KMS-11 (cell line): ENCODE results near the gene GNLY.
A peak's percentile ranks its signal among the peaks of the same experiment; 100 is the strongest.

Source experiments
- H2AFZ ChIP-seq: fragments of 200-600 bp; sonication (generic); 2 replicates; pipeline ENCODE4 v1.6.1; 2016; ENCODE audit warnings: antibody characterized with exemption, mixed run types, low read depth
- H3K27ac ChIP-seq: fragments of 200-600 bp; sonication (generic); 2 replicates; pipeline ENCODE4 v1.6.1; 2016; ENCODE audit warnings: mild to moderate bottlenecking, mixed run types
- H3K27me3 ChIP-seq: fragments of 200-600 bp; sonication (generic); 2 replicates; pipeline ENCODE4 v1.6.1; 2017; ENCODE audit warnings: mild to moderate bottlenecking, low read depth, mixed run types, moderate library complexity; ENCODE audit not compliant: insufficient read depth
- H3K36me3 ChIP-seq: fragments of 200-600 bp; sonication (generic); 2 replicates; pipeline ENCODE4 v1.6.1; 2017; ENCODE audit warnings: mild to moderate bottlenecking, mixed run types; ENCODE audit not compliant: insufficient read depth
- H3K4me1 ChIP-seq: fragments of 200-600 bp; sonication (generic); 2 replicates; pipeline ENCODE4 v1.6.1; 2016; ENCODE audit warnings: mild to moderate bottlenecking, low read depth, mixed run types; ENCODE audit not compliant: poor library complexity, severe bottlenecking
- H3K4me2 ChIP-seq: fragments of 200-600 bp; sonication (generic); 2 replicates; pipeline ENCODE4 v1.7.0; 2016; ENCODE audit warnings: mild to moderate bottlenecking, mixed run types
- H3K4me3 ChIP-seq: fragments of 200-600 bp; sonication (generic); IDR thresholded peaks from 2 replicates; pipeline ENCODE4 v1.6.1; 2017; ENCODE audit warnings: low read depth, low read length, mixed read lengths; ENCODE audit not compliant: insufficient read depth
- H3K79me2 ChIP-seq: fragments of 200-600 bp; sonication (generic); 2 replicates; pipeline ENCODE4 v1.6.1; 2016; ENCODE audit warnings: low read depth, mixed run types; ENCODE audit not compliant: insufficient read depth
- H3K9ac ChIP-seq: fragments of 200-600 bp; sonication (generic); 2 replicates; pipeline ENCODE4 v1.6.1; 2016; ENCODE audit warnings: mild to moderate bottlenecking, mixed run types
- H4K20me1 ChIP-seq: fragments of 200-600 bp; sonication (generic); 2 replicates; pipeline ENCODE4 v1.6.1; 2016; ENCODE audit warnings: mild to moderate bottlenecking, mixed run types; ENCODE audit not compliant: insufficient read depth
- CTCF ChIP-seq: fragments of 200-600 bp; sonication (generic); conservative IDR thresholded peaks from 2 replicates; pipeline ENCODE4 v1.6.1; 2017; ENCODE audit warnings: low read depth, mild to moderate bottlenecking, antibody characterized with exemption, low read length, moderate library complexity, mixed read lengths

Gene GNLY

GRCh38 chr2:85694052-85695025 is at the start of gene GNLY:
TSS of gene GNLY (plus strand) at chr2:85694358. CDS start at chr2:85694419, 61 bp downstream.
- Histone ChIP-seq H4K20me1 (no peaks in the 10 kb centered on the region), H3K36me3 (no peaks in the 10 kb centered on the region), H2AFZ (no peak within 1 kb of the TSS), H3K79me2 (no peaks in the 10 kb centered on the region), H3K4me1 (no peaks in the 10 kb centered on the region), H3K9ac (no peak within 1 kb of the TSS), H3K27ac (no peak within 1 kb of the TSS), H3K27me3 (no peaks in the 10 kb centered on the region), H3K4me2 (no peak within 1 kb of the TSS), H3K4me3 (no peak within 1 kb of the TSS)
- no peak for TF ChIP-seq CTCF

GRCh38 chr2:85644909-85645308 is 49.2 kb upstream of the GNLY start:
- H4K20me1 ChIP-seq: no peaks in the 10 kb centered on the region
- TF ChIP-seq CTCF: no peak

GRCh38 chr2:85646166-85646565 is 48.0 kb upstream of the GNLY start:
- peaks cover 9% of the 10 kb centered on the region for H3K79me2 ChIP-seq
- no peak overlapping the region for H3K27ac ChIP-seq
- no peak overlapping the region for H3K9ac ChIP-seq
- H3K4me1 ChIP-seq: peaks cover 81% of the 10 kb centered on the region
- no peak for TF ChIP-seq CTCF
- no peak overlapping the region for H2AFZ ChIP-seq
- peaks cover 25% of the 10 kb centered on the region; the same call in 1 of the 2 replicates for H3K36me3 ChIP-seq
- H3K4me2 ChIP-seq: peak overlapping the region; percentile 6
- no peaks in the 10 kb centered on the region for H4K20me1 ChIP-seq
- no peaks in the 10 kb centered on the region for H3K27me3 ChIP-seq
- H3K4me3 ChIP-seq: no peak overlapping the region

More at GRCh38 chr2:85644909-85645308, 49.2 kb upstream of the GNLY start:
- Histone ChIP-seq H2AFZ (no peak overlapping the region), H3K9ac (no peak overlapping the region), H3K79me2 (peaks cover 9% of the 10 kb centered on the region), H3K4me3 (no peak overlapping the region), H3K27me3 (no peaks in the 10 kb centered on the region), H3K4me1 (peaks cover 94% of the 10 kb centered on the region), H3K4me2 (no peak overlapping the region), H3K27ac (no peak overlapping the region), H3K36me3 (peaks cover 33% of the 10 kb centered on the region; the same call in 1 of the 2 replicates)

- H3K9ac ChIP-seq: no peak overlapping the region
- H3K4me3 ChIP-seq: no peak overlapping the region
- no peak for TF ChIP-seq CTCF
- H3K27ac ChIP-seq: peak overlapping the region; percentile 4; the same call in 1 of the 2 replicates
- no peak overlapping the region for H2AFZ ChIP-seq
- peaks cover 9% of the 10 kb centered on the region for H3K79me2 ChIP-seq
- no peaks in the 10 kb centered on the region for H3K27me3 ChIP-seq
- H4K20me1 ChIP-seq: no peaks in the 10 kb centered on the region
- H3K4me1 ChIP-seq: peaks cover 63% of the 10 kb centered on the region
- peaks cover 21% of the 10 kb centered on the region; the same call in 1 of the 2 replicates for H3K36me3 ChIP-seq
- H3K4me2 ChIP-seq: no peak overlapping the region
These were observed 46.2 kb upstream of the GNLY start for GRCh38 chr2:85647823-85648526.
